GM12891 (cell line): ENCODE measurements around the gene SLC12A9.

Experiments
- DNase-seq: peaks from one replicate; pipeline ENCODE4 v3.0.0; 2011; ENCODE audit warnings: low spot score; ENCODE audit not compliant: insufficient read length
- FAIRE-seq: peaks from 2 replicates; lab custom pipeline; 2011; peaks lifted over from hg19 to GRCh38; lab: Jason Lieb, UNC
- PAX5 ChIP-seq: IDR thresholded peaks from 2 replicates; pipeline ENCODE4 v1.6.1; 2011; ENCODE audit warnings: low read length, moderate library complexity, mild to moderate bottlenecking; ENCODE audit not compliant: insufficient read depth, severe bottlenecking
- POLR2A ChIP-seq: IDR thresholded peaks from 2 replicates; pipeline ENCODE4 v1.6.1; 2011; ENCODE audit warnings: low read depth, low read length, control low read depth
- POLR2AphosphoS5 ChIP-seq: IDR thresholded peaks from 2 replicates; pipeline ENCODE4 v1.6.1; 2011; ENCODE audit warnings: low read depth, low read length, control low read depth
- POU2F2 ChIP-seq: IDR thresholded peaks from 2 replicates; pipeline ENCODE4 v1.6.1; 2011; ENCODE audit warnings: low read depth, mild to moderate bottlenecking, control low read depth, low read length, moderate library complexity
- SPI1 ChIP-seq: IDR thresholded peaks from 2 replicates; pipeline ENCODE4 v1.6.1; 2011; ENCODE audit warnings: low read depth, low read length, control low read depth
- TAF1 ChIP-seq: IDR thresholded peaks from 2 replicates; pipeline ENCODE4 v1.6.1; 2011; ENCODE audit warnings: low read depth, low read length, control low read depth

The SLC12A9 gene

DNA sequence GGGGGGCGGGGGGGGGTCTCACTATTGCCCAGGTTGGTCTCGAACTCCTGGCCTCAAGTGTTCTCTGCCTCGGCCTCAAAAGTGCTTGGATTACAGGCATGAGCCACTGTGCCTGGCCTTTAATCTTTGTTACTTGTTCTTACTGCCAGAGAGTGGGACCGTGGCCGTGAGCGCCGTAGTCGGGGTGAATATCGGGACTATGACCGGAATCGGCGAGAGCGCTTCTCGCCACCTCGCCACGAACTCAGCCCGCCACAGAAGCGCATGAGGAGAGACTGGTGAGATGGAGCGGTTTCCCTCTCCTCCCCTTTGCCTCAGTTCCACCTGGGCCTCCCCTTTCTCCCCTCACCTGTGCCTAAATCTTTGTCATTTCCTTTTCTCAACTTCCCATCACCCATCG is 28.6 kb downstream of the SLC12A9 start:
- DNase-seq: no peak
- TF ChIP-seq POU2F2: no peak
- no peak for TF ChIP-seq PAX5
- TF ChIP-seq POLR2A: no peak
- no peak for TF ChIP-seq POLR2AphosphoS5
- no peak for TF ChIP-seq SPI1
- no peak for TF ChIP-seq TAF1
- no peak for FAIRE-seq

DNA sequence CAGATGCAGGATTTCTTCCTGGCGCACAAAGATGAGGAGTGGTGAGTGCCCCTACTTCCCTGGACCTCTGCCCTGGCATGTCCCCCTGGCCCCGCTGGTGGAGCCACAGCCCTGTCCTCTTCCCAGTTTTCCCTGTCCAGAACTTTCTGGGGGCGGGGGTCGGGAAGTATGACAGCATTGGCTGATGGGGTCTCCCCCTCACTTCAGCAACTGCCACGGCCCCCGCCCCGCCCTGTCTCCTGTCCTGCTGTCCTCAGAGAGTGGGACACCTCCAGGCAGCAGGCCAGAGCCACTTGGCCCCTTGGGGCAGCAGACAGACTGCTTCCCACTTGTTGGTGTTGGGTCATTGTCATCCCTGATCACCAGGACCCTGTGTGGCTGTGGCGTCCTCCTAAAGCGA is 29.7 kb downstream of the SLC12A9 start:
- DNase-seq: no peak
- no peak for FAIRE-seq
- no peak for TF ChIP-seq TAF1
- TF ChIP-seq POU2F2: no peak
- no peak for TF ChIP-seq POLR2A
- TF ChIP-seq PAX5: no peak
- TF ChIP-seq POLR2AphosphoS5: no peak

DNA sequence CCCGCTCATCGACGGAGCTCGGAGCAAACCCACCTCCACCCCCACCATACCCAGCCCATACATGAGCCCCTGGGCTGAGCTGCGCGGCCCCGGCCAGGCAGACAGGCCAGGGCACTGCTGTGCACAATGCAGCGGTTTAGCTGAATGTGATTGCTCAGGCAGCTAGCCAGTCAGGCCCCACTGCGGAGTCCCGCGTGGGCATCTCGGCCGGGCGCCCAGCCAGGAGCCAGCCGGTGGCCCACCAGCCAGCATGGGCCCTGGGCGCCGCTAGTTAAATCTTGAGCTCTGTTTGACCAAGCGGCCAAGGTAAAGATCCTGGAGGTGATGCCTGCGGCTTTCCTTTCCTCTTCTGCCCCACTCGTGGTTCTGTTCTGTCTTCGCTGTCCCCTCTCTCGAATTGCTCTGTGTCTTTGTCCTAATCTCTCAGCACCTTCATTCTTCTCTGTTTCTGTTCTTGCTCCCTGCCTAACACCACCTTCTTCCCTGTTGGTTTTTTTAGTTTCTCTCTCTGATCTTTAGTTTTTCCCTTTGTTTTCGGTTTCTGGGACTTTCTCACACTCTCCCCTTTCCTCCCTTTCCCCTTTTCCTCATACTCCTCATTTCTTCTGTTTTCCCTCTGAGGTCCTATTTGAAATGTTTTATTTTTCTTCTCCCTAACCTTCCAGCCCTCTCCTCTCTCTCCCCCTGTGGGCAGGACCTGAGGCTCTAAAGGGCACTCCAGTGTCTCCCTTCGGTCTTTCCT is 30.4 kb downstream of the SLC12A9 start:
- no peak for DNase-seq
- no peak for FAIRE-seq
- no peak for TF ChIP-seq TAF1
- no peak for TF ChIP-seq PAX5
- no peak for TF ChIP-seq SPI1
- TF ChIP-seq POU2F2: no peak
- no peak for TF ChIP-seq POLR2AphosphoS5

DNA sequence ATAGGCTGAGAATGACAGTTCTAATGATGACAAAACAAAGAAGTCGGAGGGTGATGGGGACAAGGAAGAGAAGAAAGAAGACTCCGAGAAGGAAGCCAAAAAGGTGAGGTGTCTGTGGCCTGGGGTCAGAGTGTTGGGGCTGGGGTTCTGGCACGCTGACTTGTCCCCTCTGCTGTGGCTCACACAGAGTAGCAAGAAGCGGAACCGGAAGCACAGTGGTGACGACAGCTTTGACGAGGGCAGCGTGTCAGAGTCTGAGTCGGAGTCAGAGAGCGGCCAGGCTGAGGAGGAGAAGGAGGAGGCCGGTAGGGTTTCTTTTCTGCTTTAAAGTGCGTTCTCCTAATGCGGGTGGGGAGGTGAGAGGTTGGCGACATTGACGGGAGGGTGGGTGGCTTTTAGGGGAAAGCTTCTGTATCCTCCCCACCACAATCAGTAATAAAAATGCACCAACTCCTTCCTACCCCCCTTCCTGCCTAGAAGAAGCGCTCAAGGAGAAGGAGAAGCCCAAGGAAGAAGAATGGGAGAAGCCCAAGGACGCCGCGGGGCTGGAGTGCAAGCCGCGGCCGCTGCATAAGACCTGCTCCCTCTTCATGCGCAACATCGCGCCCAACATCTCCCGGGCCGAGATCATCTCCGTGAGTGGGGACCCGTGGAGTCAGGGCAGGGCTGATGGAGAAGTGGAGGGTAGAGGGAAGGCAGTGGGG is 32.4 kb downstream of the SLC12A9 start:
- DNase-seq (no peak), FAIRE-seq (no peak)
- TF ChIP-seq TAF1 (no peak), PAX5 (no peak), POU2F2 (no peak), POLR2AphosphoS5 (no peak; the same call in 1 of the 2 replicates), SPI1 (no peak), POLR2A (no peak)

DNA sequence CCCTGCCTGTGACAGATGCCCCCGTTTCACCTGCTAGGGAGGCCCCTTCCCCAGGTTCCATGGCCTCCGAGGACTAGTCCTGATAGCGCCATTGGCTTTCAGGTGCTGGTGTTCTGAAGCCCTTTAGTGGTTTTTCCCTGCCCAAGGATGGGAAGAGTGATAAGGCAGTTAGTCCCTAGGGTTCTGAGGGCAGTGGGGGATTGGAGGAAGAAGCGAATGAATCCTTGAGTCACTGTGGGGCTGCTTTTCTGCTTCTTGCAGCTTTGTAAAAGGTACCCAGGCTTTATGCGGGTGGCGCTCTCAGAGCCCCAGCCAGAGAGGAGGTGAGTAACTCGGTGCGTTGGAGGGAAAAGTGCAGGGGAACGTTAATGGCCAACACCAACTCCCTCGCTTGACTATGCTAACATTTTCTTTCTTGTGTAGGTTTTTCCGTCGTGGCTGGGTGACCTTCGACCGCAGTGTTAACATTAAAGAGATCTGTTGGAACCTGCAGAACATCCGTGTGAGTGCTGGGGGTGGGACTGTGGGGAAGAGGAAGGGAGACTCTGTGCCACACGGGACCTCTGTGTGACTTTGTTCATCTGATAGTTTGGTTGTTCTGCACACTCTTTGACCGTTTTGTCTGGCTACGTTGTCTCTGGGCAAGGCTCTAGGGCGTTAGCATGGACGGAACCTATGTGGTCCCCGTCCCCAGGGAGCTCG is 33.1 kb downstream of the SLC12A9 start:
- no peak for DNase-seq
- TF ChIP-seq POLR2AphosphoS5 (0 out of 2 replicates have a peak, but pooled peaks have one; percentile 8), TAF1 (no peak), SPI1 (no peak)
- no peak for FAIRE-seq

DNA sequence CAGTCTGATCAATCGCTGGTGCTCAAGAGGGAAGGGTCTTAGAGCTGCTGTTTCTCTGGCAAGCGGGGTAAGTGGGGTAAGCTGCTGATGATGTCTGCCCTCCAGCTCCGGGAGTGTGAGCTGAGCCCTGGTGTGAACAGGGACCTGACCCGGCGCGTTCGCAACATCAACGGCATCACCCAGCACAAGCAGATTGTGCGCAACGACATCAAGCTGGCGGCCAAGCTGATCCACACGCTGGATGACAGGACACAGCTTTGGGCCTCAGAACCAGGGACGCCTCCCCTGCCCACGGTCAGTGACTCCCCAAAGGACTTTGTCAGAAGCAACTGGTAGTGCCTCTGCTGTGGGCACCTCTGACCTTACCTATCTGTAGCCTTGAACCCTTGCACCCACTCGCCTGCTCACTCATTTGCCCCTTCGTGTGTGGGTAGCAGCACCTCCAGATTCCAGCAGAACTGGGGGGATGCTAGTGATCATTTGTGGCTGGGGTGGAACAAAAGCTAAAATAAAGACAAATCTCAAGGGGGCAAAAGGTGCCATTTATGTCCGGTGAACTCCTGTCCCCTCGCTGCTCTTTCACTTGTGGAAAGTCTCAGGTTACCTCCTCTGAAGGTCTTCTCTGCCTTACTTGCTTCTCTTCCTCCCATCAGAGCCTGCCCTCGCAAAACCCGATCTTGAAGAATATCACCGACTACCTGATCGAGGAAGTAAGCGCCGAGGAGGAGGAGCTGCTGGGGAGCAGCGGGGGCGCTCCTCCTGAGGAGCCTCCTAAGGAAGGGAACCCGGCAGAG is 33.8 kb downstream of the SLC12A9 start:
- peak; percentile 23 for FAIRE-seq
- no peak for DNase-seq

DNA sequence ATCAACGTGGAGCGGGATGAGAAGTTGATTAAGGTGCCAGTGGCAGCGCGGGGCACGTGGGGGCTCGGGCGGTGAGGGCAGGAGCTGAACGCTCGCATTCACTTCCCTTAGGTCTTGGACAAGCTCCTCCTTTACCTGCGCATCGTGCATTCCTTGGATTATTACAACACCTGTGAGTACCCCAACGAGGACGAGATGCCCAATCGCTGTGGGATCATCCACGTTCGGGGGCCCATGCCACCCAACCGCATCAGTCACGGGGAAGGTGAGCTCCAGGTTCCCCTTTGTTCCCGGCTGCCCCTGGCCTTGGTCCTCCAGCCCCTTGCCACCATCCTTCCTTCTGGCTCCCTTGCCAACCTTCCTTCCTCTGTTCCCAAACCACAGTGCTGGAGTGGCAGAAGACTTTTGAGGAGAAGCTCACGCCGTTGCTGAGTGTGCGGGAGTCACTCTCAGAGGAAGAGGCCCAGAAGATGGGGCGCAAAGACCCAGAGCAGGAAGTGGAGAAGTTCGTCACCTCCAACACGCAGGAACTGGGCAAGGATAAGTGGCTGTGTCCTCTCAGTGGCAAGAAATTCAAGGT is 34.5 kb downstream of the SLC12A9 start:
- DNase-seq (no peak), FAIRE-seq (peak; percentile 40)
- TF ChIP-seq TAF1 (no peak), PAX5 (no peak), SPI1 (no peak), POLR2A (no peak), POLR2AphosphoS5 (no peak), POU2F2 (no peak)

More for the DNA sequence above, 33.8 kb downstream of the SLC12A9 start:
- TF ChIP-seq POU2F2: no peak
- no peak for TF ChIP-seq POLR2AphosphoS5
- TF ChIP-seq SPI1: no peak
- no peak for TF ChIP-seq POLR2A
- no peak for TF ChIP-seq PAX5
- no peak for TF ChIP-seq TAF1

DNA sequence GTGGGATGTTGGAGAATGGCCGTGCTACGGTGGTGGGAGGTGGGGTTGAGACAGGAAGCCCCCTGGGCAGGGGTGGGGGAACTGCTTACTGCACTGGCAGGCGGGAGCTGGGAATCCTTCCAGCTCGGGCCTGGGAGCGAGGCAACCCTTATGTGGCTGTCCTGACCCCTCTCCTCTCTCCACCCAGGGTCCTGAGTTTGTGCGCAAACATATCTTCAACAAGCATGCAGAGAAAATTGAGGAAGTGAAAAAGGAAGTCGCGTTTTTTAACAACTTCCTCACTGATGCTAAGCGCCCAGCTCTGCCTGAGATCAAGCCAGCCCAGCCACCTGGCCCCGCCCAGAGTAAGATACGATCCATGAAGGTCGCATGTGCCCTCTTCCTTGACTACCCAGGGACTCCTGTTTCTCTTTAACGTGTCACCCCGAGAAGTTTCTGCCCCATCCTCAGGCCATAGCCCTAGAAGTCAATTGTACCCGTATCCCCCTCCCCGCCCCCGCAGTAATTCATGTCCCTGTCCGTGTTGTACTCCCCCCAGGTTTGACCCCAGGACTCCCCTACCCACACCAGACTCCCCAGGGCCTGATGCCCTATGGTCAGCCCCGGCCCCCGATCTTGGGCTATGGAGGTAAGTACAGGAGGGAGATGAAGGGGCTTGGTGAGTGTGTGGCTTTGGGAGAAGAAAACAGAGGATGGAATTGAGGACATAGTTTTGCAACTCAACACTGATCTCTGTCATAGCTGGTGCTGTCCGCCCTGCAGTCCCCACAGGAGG is 35.2 kb downstream of the SLC12A9 start:
- FAIRE-seq (peak; percentile 94), DNase-seq (peak; percentile 81)
- TF ChIP-seq POLR2A: no peak
- peak; percentile 100 for TF ChIP-seq SPI1
- TF ChIP-seq TAF1: peak; percentile 34; the same call in 1 of the 2 replicates
- peak; percentile 58; the same call in 1 of the 2 replicates for TF ChIP-seq POLR2AphosphoS5
- TF ChIP-seq PAX5: no peak
- TF ChIP-seq POU2F2: no peak
